Measurements from ENCODE around the gene MEGF6. TPM values are rescaled to one million over a fixed set of nuclear protein-coding genes. Genes with fewer than 3 reads are reported as not detected.

Gene MEGF6
- total and polyA plus RNA-seq, 2 donors (not counting 1 experiment from before 2014, with no cell fraction given) = 43.2 to 77.3 TPM

DNA sequence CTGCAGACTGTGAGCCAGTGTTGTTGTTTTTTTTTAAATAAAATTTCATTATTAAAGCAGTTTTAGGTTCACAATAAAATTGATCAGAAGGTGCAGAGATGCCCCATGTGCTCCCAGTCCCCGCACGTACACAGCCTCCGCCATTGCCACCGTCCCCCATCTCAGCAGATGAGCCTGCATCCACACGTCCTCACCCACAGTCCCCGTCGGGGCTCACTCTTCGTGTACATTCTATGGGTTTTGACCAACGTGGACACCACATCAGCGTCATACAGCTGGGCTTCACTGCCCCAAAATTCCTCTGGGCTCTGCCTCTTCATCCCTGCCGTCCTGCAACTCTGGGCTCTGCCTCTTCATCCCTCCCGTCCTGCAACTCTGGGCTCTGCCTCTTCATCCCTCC, 168.4 kb downstream of the MEGF6 start:
- DNase-seq (no peak), ATAC-seq (ENCODE audit: low read depth) (no peak)
- Mint-ChIP-seq H3K27me3 (peaks cover 14% of the 10 kb centered on the region), H3K27ac (no peak overlapping the region), H3K4me3 (no peak overlapping the region), H3K9me3 (ENCODE audit: insufficient read depth) (peaks cover 2% of the 10 kb centered on the region), H3K4me1 (no peaks in the 10 kb centered on the region)
- Histone ChIP-seq H3K9ac (ENCODE audit: low read length) (no peak overlapping the region), H2AFZ (ENCODE audit: insufficient read depth, low read depth, low read length, poor library complexity, severe bottlenecking) (no peak overlapping the region), H3K36me3 (replicated peaks in 1 of 2; ENCODE audit: control extremely low read depth in 1 of 2, control insufficient read depth in 1 of 2, extremely low read depth in 1 of 2, insufficient read depth in 2 of 2, low read length in 1 of 2) (no peaks in the 10 kb centered on the region), H3K9me3 (ENCODE audit: control extremely low read depth in 1 of 3, control insufficient read depth in 2 of 3, insufficient read depth in 1 of 3, low read length in 2 of 3) (peaks cover 0 to 16% (median 4%) of the 10 kb centered on the region in 3 donors), H4K20me1 (ENCODE audit: control insufficient read depth, insufficient read depth, low read length, poor library complexity, severe bottlenecking) (no peaks in the 10 kb centered on the region), H3K4me1 (ENCODE audit: control insufficient read depth in 2 of 2, insufficient read depth in 2 of 2, low read length in 2 of 2) (no peaks in the 10 kb centered on the region), H3K27ac (ENCODE audit: low read length in 2 of 2) (no peak overlapping the region), H3K4me3 (ENCODE audit: control extremely low read depth in 1 of 5, extremely low read depth in 1 of 5, insufficient read depth in 1 of 5, low read depth in 2 of 5, low read length in 4 of 5) (no peak overlapping the region), H3K79me2 (ENCODE audit: control insufficient read depth, insufficient read depth, low read length) (no peaks in the 10 kb centered on the region), H3K4me2 (replicated peaks; ENCODE audit: low read depth, low read length, poor library complexity, severe bottlenecking) (no peak overlapping the region), H3K27me3 (replicated peaks in 1 of 4; ENCODE audit: control extremely low read depth in 1 of 4, control insufficient read depth in 3 of 4, insufficient read depth in 4 of 4, low read length in 3 of 4) (no peaks in the 10 kb centered on the region)
- TF ChIP-seq EZH2 (IDR thresholded peaks at IDR 0.05; ENCODE audit: borderline replicate concordance, insufficient read depth, low read depth, low read length, poor library complexity, severe bottlenecking) = no peak
- TF ChIP-seq, protein P1, sequence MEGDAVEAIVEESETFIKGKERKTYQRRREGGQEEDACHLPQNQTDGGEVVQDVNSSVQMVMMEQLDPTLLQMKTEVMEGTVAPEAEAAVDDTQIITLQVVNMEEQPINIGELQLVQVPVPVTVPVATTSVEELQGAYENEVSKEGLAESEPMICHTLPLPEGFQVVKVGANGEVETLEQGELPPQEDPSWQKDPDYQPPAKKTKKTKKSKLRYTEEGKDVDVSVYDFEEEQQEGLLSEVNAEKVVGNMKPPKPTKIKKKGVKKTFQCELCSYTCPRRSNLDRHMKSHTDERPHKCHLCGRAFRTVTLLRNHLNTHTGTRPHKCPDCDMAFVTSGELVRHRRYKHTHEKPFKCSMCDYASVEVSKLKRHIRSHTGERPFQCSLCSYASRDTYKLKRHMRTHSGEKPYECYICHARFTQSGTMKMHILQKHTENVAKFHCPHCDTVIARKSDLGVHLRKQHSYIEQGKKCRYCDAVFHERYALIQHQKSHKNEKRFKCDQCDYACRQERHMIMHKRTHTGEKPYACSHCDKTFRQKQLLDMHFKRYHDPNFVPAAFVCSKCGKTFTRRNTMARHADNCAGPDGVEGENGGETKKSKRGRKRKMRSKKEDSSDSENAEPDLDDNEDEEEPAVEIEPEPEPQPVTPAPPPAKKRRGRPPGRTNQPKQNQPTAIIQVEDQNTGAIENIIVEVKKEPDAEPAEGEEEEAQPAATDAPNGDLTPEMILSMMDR (IDR thresholded peaks at IDR 0.05) = no peak
- WGBS (ENCODE audit: insufficient coverage) = 93% methylated on average over 12 of the region's 12 CpGs
- intact Hi-C loops (cut with micrococcal nuclease) = no loop called here
- ChIA-PET POLR2A (no interaction called here), CTCF (interaction anchor here (1.8 kb wide), 1 partner anchor 10 kb away, joined by 5 read pairs; no protein-coding TSS in a partner anchor)

DNA sequence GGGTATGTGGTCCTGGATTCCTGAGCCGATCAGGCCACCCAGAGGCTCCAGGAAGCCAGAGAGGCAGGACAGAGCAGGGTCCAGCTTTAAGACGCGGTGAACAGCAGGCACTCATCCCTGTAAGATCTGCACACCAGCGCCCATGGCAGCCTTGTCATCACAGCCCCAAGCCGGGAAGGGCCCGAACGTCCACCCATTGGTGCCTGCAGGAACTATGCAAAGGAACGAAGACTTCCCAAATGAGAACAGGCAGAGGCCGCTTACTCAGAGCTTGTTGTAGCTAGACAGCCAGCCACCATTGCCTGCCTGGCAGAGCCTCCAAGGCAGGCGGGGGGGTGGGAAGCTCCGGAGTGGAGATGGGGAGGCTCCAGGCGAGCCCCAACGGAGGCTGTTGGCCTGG, 169.0 kb downstream of the MEGF6 start:
- POLR2A ChIA-PET = no interaction called here
- ATAC-seq (ENCODE audit: low read depth) (no peak), DNase-seq (no peak)
- Histone ChIP-seq H3K9me3 (ENCODE audit: control extremely low read depth in 1 of 3, control insufficient read depth in 2 of 3, insufficient read depth in 1 of 3, low read length in 2 of 3) (peaks cover 0 to 16% (median 4%) of the 10 kb centered on the region in 3 donors), H3K36me3 (replicated peaks in 1 of 2; ENCODE audit: control extremely low read depth in 1 of 2, control insufficient read depth in 1 of 2, extremely low read depth in 1 of 2, insufficient read depth in 2 of 2, low read length in 1 of 2) (no peaks in the 10 kb centered on the region), H3K4me1 (ENCODE audit: control insufficient read depth in 2 of 2, insufficient read depth in 2 of 2, low read length in 2 of 2) (no peaks in the 10 kb centered on the region), H2AFZ (ENCODE audit: insufficient read depth, low read depth, low read length, poor library complexity, severe bottlenecking) (no peak overlapping the region), H3K4me3 (ENCODE audit: control extremely low read depth in 1 of 5, extremely low read depth in 1 of 5, insufficient read depth in 1 of 5, low read depth in 2 of 5, low read length in 4 of 5) (no peak overlapping the region), H3K4me2 (replicated peaks; ENCODE audit: low read depth, low read length, poor library complexity, severe bottlenecking) (no peak overlapping the region), H3K27ac (ENCODE audit: low read length in 2 of 2) (no peak overlapping the region), H3K79me2 (ENCODE audit: control insufficient read depth, insufficient read depth, low read length) (no peaks in the 10 kb centered on the region), H4K20me1 (ENCODE audit: control insufficient read depth, insufficient read depth, low read length, poor library complexity, severe bottlenecking) (no peaks in the 10 kb centered on the region), H3K9ac (ENCODE audit: low read length) (no peak overlapping the region), H3K27me3 (replicated peaks in 1 of 4; ENCODE audit: control extremely low read depth in 1 of 4, control insufficient read depth in 3 of 4, insufficient read depth in 4 of 4, low read length in 3 of 4) (no peaks in the 10 kb centered on the region)
- Mint-ChIP-seq H3K27ac (no peak overlapping the region), H3K9me3 (ENCODE audit: insufficient read depth) (peaks cover 2% of the 10 kb centered on the region), H3K4me3 (no peak overlapping the region), H3K27me3 (peaks cover 14% of the 10 kb centered on the region), H3K4me1 (no peaks in the 10 kb centered on the region)
- no peak for TF ChIP-seq EZH2 (IDR thresholded peaks at IDR 0.05; ENCODE audit: borderline replicate concordance, insufficient read depth, low read depth, low read length, poor library complexity, severe bottlenecking)
- TF ChIP-seq, protein P1 (IDR thresholded peaks at IDR 0.05) = no peak
- intact Hi-C loops (cut with micrococcal nuclease) = no loop called here
- CTCF ChIA-PET = interaction anchor here (1.8 kb wide), 1 partner anchor 11 kb away, joined by 5 read pairs; no protein-coding TSS in a partner anchor
- 81% methylated on average over 13 of the region's 13 CpGs for WGBS (ENCODE audit: insufficient coverage)
